Loucy (cell line): ENCODE data around the gene RAB31.

Source experiments
- H2AFZ ChIP-seq: fragments of 200-600 bp; sonication (generic); 2 replicates; pipeline ENCODE4 v1.6.0; 2016; ENCODE audit warnings: antibody characterized with exemption, mild to moderate bottlenecking, low read length, moderate library complexity
- H3F3A ChIP-seq: fragments of 200-600 bp; 2 replicates; pipeline ENCODE4 v1.6.0; 2016; ENCODE audit warnings: antibody characterized with exemption, low read depth, mild to moderate bottlenecking
- H3K27me3 ChIP-seq: fragments of 200-600 bp; sonication (generic); 2 replicates; pipeline ENCODE4 v1.6.1; 2014; ENCODE audit warnings: low read length, mild to moderate bottlenecking; ENCODE audit not compliant: insufficient read depth, poor library complexity, severe bottlenecking
- H3K36me3 ChIP-seq: fragments of 200-600 bp; sonication (generic); 2 replicates; pipeline ENCODE4 v1.6.1; 2016; ENCODE audit warnings: low read length; ENCODE audit not compliant: insufficient read depth
- H3K4me1 ChIP-seq: fragments of 200-600 bp; sonication (generic); 2 replicates; pipeline ENCODE4 v1.5.1; 2014; ENCODE audit warnings: low read length, mild to moderate bottlenecking; ENCODE audit not compliant: insufficient read depth, poor library complexity, severe bottlenecking
- H3K4me2 ChIP-seq: fragments of 200-600 bp; sonication (generic); 2 replicates; pipeline ENCODE4 v1.6.0; 2014; ENCODE audit warnings: antibody characterized with exemption, low read length, low read depth, mild to moderate bottlenecking; ENCODE audit not compliant: poor library complexity, severe bottlenecking
- H3K4me3 ChIP-seq: fragments of 200-600 bp; sonication (generic); 2 replicates; pipeline ENCODE4 v1.5.1; 2014; ENCODE audit warnings: low read length, mild to moderate bottlenecking, mixed read lengths; ENCODE audit not compliant: poor library complexity, severe bottlenecking
- H3K79me2 ChIP-seq: fragments of 200-600 bp; sonication (generic); 2 replicates; pipeline ENCODE4 v1.6.1; 2014; ENCODE audit warnings: low read length; ENCODE audit not compliant: insufficient read depth
- H3K9ac ChIP-seq: fragments of 200-600 bp; sonication (generic); 2 replicates; pipeline ENCODE4 v1.6.0; 2014; ENCODE audit warnings: mild to moderate bottlenecking, low read depth, low read length, moderate library complexity; ENCODE audit not compliant: poor library complexity, severe bottlenecking
- H3K9me2 ChIP-seq: fragments of 200-600 bp; sonication (generic); replicated peaks from 2 replicates; pipeline ENCODE4 v1.6.1; 2016; ENCODE audit warnings: low read depth, low read length, mixed read lengths
- H3K9me3 ChIP-seq: fragments of 200-600 bp; sonication (generic); 2 replicates; pipeline ENCODE4 v1.6.1; 2014; ENCODE audit warnings: mild to moderate bottlenecking, antibody characterized with exemption, low read length, low read depth; ENCODE audit not compliant: insufficient read depth
- H4K20me1 ChIP-seq: fragments of 200-600 bp; sonication (generic); 2 replicates; pipeline ENCODE4 v1.6.0; 2014; ENCODE audit warnings: antibody characterized with exemption, low read length, mild to moderate bottlenecking; ENCODE audit not compliant: insufficient read depth, poor library complexity, severe bottlenecking
- EZH2phosphoT487 ChIP-seq: fragments of 200-600 bp; IDR thresholded peaks from 2 replicates; pipeline ENCODE4 v1.6.1; 2018; ENCODE audit warnings: antibody characterized with exemption, mild to moderate bottlenecking, moderate library complexity, borderline replicate concordance
- TF ChIP-seq, protein P1 (sequence below): fragments of 200-600 bp; sonication (generic); conservative IDR thresholded peaks from 2 replicates; pipeline ENCODE4 v1.5.1; 2014; ENCODE audit warnings: mild to moderate bottlenecking, antibody characterized with exemption, low read length

RAB31 gene

DNA sequence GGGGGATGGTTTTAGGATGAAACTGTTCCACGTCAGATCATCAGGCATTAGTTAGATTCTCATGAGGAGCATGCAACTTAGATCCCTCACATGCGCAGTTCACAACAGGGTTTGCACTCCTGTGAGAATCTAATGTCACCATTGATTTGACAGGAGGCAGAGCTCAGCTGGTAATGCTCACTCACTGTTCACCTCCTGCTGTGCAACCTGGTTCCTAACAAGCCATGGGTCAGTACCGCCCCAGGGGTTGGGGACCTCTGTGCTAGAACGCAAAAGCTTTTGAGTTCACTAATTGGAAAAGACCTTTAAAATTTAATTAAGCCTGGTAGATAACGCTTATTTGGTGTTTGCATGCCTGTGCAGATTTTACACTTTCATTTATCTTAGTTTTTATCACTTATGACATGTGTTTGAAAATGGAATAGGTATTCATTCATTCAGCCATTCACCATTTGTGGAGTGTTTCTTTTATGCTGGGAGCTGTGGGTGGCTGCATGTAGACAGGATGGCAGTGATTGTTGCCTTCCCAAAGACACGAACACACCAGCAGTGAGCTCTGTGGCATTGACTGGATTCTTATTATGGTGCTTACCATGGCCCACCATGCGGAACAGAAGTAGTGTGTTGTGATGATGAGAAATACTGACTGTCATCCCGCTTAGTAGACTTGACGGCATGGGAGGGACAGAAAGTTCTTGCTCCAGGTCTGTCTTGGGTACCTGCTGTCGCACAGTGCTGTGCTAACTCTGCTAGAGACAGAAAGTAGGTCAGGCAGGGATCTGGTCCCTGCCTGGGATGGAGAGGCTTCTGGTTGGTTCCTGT is 6.4 kb downstream of the RAB31 start:
- Histone ChIP-seq H3K9me2 (no peaks in the 10 kb centered on the region), H3K4me1 (no peaks in the 10 kb centered on the region), H3K36me3 (no peaks in the 10 kb centered on the region), H2AFZ (no peak overlapping the region), H3K27me3 (no peaks in the 10 kb centered on the region), H3K9me3 (no peaks in the 10 kb centered on the region), H3K9ac (no peak overlapping the region), H4K20me1 (no peaks in the 10 kb centered on the region), H3K4me3 (no peak overlapping the region), H3K79me2 (no peaks in the 10 kb centered on the region), H3K4me2 (no peak overlapping the region), H3F3A (no peaks in the 10 kb centered on the region)
- no peak for TF ChIP-seq EZH2phosphoT487
- TF ChIP-seq, protein P1, sequence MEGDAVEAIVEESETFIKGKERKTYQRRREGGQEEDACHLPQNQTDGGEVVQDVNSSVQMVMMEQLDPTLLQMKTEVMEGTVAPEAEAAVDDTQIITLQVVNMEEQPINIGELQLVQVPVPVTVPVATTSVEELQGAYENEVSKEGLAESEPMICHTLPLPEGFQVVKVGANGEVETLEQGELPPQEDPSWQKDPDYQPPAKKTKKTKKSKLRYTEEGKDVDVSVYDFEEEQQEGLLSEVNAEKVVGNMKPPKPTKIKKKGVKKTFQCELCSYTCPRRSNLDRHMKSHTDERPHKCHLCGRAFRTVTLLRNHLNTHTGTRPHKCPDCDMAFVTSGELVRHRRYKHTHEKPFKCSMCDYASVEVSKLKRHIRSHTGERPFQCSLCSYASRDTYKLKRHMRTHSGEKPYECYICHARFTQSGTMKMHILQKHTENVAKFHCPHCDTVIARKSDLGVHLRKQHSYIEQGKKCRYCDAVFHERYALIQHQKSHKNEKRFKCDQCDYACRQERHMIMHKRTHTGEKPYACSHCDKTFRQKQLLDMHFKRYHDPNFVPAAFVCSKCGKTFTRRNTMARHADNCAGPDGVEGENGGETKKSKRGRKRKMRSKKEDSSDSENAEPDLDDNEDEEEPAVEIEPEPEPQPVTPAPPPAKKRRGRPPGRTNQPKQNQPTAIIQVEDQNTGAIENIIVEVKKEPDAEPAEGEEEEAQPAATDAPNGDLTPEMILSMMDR: no peak

DNA sequence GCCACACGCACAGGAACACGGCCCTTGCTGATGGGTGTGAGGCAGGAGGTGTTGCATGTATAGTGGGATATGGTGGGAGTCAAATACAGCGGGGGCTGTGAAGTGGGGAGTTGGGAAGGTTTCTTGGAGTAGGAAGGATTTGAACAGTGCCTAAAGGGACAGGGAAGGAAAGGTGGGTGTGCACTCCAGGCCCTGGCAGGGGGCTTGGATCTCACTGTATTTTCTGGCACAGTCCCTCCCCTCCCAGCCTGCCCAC is 6.9 kb downstream of the RAB31 start:
- Histone ChIP-seq H3K4me2 (no peak overlapping the region), H3F3A (no peaks in the 10 kb centered on the region), H3K27me3 (no peaks in the 10 kb centered on the region), H3K9me3 (no peaks in the 10 kb centered on the region), H3K79me2 (no peaks in the 10 kb centered on the region), H3K36me3 (no peaks in the 10 kb centered on the region), H3K4me3 (no peak overlapping the region), H3K9me2 (no peaks in the 10 kb centered on the region), H3K9ac (no peak overlapping the region), H2AFZ (no peak overlapping the region), H3K4me1 (no peaks in the 10 kb centered on the region), H4K20me1 (no peaks in the 10 kb centered on the region)
- TF ChIP-seq, protein P1: no peak
- no peak for TF ChIP-seq EZH2phosphoT487

DNA sequence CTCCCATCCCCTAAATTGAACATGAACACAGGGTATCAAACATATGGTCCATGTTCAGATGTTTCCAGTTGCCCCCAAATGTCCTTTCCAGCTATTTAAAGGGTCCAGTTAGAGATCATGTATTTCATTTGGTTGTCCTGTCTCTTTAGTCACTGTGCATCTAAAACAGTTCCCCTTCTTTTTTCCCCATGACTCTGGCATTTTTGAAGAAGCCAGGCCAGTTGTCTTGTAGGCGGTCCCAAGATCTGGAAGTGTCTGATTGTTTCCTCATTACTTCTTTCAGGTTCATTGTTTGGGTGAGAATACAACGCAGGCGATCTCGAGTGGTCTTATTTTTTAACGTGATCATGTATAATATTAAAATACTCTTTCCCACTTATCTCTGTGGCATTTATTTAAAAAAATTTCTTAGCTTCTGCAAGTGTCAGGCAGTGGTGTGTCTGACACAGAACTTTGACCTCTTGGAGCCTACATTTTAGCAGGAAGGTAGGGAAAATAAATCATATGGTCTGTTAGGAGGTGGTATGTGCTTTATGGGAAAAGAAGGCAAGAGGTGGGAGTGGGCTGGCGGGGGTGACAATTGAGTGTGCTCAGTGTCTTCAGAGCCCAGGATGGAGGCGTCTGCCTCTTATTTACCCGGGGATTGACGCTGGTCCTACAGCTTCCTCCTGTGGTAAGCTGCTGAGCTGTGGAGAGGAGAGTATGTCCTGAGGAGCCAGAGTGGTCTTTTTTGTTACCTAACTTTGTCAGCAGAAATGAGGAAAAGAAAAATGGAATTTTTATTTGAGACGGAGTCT is 8.1 kb downstream of the RAB31 start:
- no peak overlapping the region for H3K4me2 ChIP-seq
- H3K4me1 ChIP-seq: no peaks in the 10 kb centered on the region

More for the DNA sequence above, 8.1 kb downstream of the RAB31 start:
- no peaks in the 10 kb centered on the region for H3K9me2 ChIP-seq
- TF ChIP-seq EZH2phosphoT487: no peak
- TF ChIP-seq, protein P1: no peak
- no peaks in the 10 kb centered on the region for H3K36me3 ChIP-seq
- no peak overlapping the region for H3K9ac ChIP-seq
- H3K4me3 ChIP-seq: no peak overlapping the region
- H4K20me1 ChIP-seq: no peaks in the 10 kb centered on the region
- H3F3A ChIP-seq: no peaks in the 10 kb centered on the region
- no peaks in the 10 kb centered on the region for H3K9me3 ChIP-seq
- H3K79me2 ChIP-seq: no peaks in the 10 kb centered on the region
- H2AFZ ChIP-seq: no peak overlapping the region
- no peaks in the 10 kb centered on the region for H3K27me3 ChIP-seq
